HepG2 (cell line): ENCODE measurements around the gene KCTD5. TPM values are rescaled to one million over a fixed set of nuclear protein-coding genes. Genes with fewer than 3 reads are reported as not detected.

Experiments used
- ATF6 ChIP-seq: sonication (generic); formaldehyde crosslinking; conservative IDR thresholded peaks from 2 replicates; pipeline ENCODE4 v1.4.0; 2020; ENCODE audit warnings: missing genetic modification reagents
- CEBPB ChIP-seq: IDR thresholded peaks from 2 replicates; pipeline ENCODE4 v1.6.1; 2011; ENCODE audit warnings: low read depth, low read length, improper control_type of control experiment, borderline replicate concordance
- CENPBD1 ChIP-seq: sonication (generic); formaldehyde crosslinking; IDR thresholded peaks from 2 replicates; pipeline ENCODE4 v1.8.0; 2022; ENCODE audit warnings: missing genetic modification reagents, low read depth, mild to moderate bottlenecking, borderline replicate concordance
- FOXC1 ChIP-seq: sonication (generic); formaldehyde crosslinking; IDR thresholded peaks from 2 replicates; pipeline ENCODE4 v1.8.0; 2022; ENCODE audit warnings: mild to moderate bottlenecking, missing genetic modification reagents, borderline replicate concordance
- HNRNPL ChIP-seq: fragments of 200-400 bp; formaldehyde crosslinking; IDR thresholded peaks from 2 replicates; pipeline ENCODE4 v1.6.1; 2017; ENCODE audit warnings: mild to moderate bottlenecking, low read depth, low read length
- MXI1 ChIP-seq: IDR thresholded peaks from 3 replicates; pipeline ENCODE4 v1.6.1; 2012; ENCODE audit warnings: low read depth, low read length, inconsistent platforms, borderline replicate concordance
- NFE2L1 ChIP-seq: sonication (generic); formaldehyde crosslinking; IDR thresholded peaks from 2 replicates; pipeline ENCODE4 v1.4.0; 2020; ENCODE audit warnings: missing genetic modification reagents, mild to moderate bottlenecking, borderline replicate concordance
- UBTF ChIP-seq: sonication (generic); formaldehyde crosslinking; IDR thresholded peaks from 2 replicates; pipeline ENCODE4 v1.4.0; 2020; ENCODE audit warnings: mild to moderate bottlenecking, missing genetic modification reagents
- ZFP1 ChIP-seq: IDR thresholded peaks from 2 replicates; pipeline ENCODE4 v1.6.1; 2016
- ZFP37 ChIP-seq: sonication (generic); formaldehyde crosslinking; IDR thresholded peaks from 2 replicates; pipeline ENCODE4 v1.4.0; 2020; ENCODE audit warnings: missing genetic modification reagents, borderline replicate concordance
- ZNF17 ChIP-seq: sonication (generic); formaldehyde crosslinking; IDR thresholded peaks from 2 replicates; pipeline ENCODE4 v1.5.0; 2020; ENCODE audit warnings: mild to moderate bottlenecking, missing genetic modification reagents
- ZNF317 ChIP-seq: sonication (generic); formaldehyde crosslinking; IDR thresholded peaks from 2 replicates; pipeline ENCODE4 v1.5.0; 2020; ENCODE audit warnings: mild to moderate bottlenecking, missing genetic modification reagents
- ZNF326 ChIP-seq: sonication (generic); formaldehyde crosslinking; IDR thresholded peaks from 2 replicates; pipeline ENCODE4 v1.4.0; 2020; ENCODE audit warnings: missing genetic modification reagents, borderline replicate concordance
- ZNF329 ChIP-seq: sonication (generic); formaldehyde crosslinking; IDR thresholded peaks from 2 replicates; pipeline ENCODE4 v1.9.0; 2021; ENCODE audit warnings: low read depth, mild to moderate bottlenecking, missing genetic modification reagents
- ZNF563 ChIP-seq: sonication (generic); formaldehyde crosslinking; IDR thresholded peaks from 2 replicates; pipeline ENCODE4 v1.8.0; 2022; ENCODE audit warnings: mild to moderate bottlenecking, moderate library complexity, missing genetic modification reagents
- ZNF780A ChIP-seq: sonication (generic); formaldehyde crosslinking; IDR thresholded peaks from 2 replicates; pipeline ENCODE4 v1.8.0; 2022; ENCODE audit warnings: mild to moderate bottlenecking, missing genetic modification reagents, moderate library complexity
- polyA plus RNA-seq, 8 experiments: library from polyadenylated mRNA; depleted of rRNA in 3 of 8; stranded (reverse) in 7 of 8; unstranded in 1 of 8; fragments of >200 nt; fragmentation: Illumina TruSeq in 4 of 8; extraction: Trizol in 4 of 8; gene quantifications; 2 replicates each; pipeline versions ENCODE4 v1.2.1 to v1.2.3, GENCODE V29; 2011 to 2016; ENCODE audit warnings: low read depth in 4 of 8, missing spikeins in 1 of 8, mixed read lengths in 1 of 8; ENCODE audit not compliant: insufficient read depth in 1 of 8
- total RNA-seq, 5 experiments: library from RNA; depleted of rRNA; stranded (reverse); fragments of >200 nt; fragmentation: Illumina TruSeq; extraction: Trizol; gene quantifications; 2 replicates each; pipeline ENCODE4 v1.2.3, GENCODE V29; 2016; ENCODE audit warnings: low read depth in 1 of 5
- TF ChIP-seq, protein P1 (sequence below): sonication (generic); formaldehyde crosslinking; IDR thresholded peaks from 2 replicates; pipeline ENCODE4 v1.5.1; 2020; ENCODE audit warnings: missing genetic modification reagents, mild to moderate bottlenecking, borderline replicate concordance
- TF ChIP-seq, protein P2 (sequence below): sonication (generic); formaldehyde crosslinking; IDR thresholded peaks from 2 replicates; pipeline ENCODE4 v1.8.0; 2022; ENCODE audit warnings: missing genetic modification reagents, mild to moderate bottlenecking, borderline replicate concordance
- TF ChIP-seq, protein P3 (sequence below): sonication (generic); formaldehyde crosslinking; IDR thresholded peaks from 2 replicates; pipeline ENCODE4 v1.8.1; 2023; ENCODE audit warnings: mild to moderate bottlenecking, missing genetic modification reagents

The KCTD5 gene
- total and polyA plus RNA-seq, 2 of the 13 experiments (the other 11 are each of a cell fraction or from before 2014, with no cell fraction given) = 25.4 to 29.8 TPM

DNA sequence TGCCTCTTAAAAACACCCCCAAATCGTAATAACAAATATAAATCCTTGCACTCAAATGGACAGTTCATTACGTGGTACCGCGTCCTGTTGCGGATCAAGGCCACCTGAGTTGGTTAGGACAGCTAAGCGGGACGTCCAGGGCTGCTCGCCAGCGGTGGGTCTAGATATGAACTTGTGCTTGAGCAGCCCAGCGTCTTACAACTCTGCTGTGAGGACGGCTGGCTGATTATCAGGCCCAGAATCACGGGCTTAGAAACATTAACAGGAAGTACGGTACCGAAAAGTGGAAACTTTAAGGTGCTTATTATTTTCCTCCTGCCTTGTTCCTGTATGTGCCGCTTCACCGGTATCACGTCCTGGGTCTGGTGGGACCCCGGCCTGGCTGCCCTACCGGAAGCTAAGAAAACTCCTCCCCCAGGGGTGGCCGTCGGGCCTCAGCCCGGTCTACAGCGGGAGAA, 69.3 kb downstream of the KCTD5 start (continued):
- no peak; the same call in 1 of the 2 replicates for TF ChIP-seq ATF6 (CRISPR knock-in tag)
- TF ChIP-seq ZFP1 (CRISPR knock-in tag) = no peak
- TF ChIP-seq CENPBD1 = no peak
- TF ChIP-seq, protein P1, sequence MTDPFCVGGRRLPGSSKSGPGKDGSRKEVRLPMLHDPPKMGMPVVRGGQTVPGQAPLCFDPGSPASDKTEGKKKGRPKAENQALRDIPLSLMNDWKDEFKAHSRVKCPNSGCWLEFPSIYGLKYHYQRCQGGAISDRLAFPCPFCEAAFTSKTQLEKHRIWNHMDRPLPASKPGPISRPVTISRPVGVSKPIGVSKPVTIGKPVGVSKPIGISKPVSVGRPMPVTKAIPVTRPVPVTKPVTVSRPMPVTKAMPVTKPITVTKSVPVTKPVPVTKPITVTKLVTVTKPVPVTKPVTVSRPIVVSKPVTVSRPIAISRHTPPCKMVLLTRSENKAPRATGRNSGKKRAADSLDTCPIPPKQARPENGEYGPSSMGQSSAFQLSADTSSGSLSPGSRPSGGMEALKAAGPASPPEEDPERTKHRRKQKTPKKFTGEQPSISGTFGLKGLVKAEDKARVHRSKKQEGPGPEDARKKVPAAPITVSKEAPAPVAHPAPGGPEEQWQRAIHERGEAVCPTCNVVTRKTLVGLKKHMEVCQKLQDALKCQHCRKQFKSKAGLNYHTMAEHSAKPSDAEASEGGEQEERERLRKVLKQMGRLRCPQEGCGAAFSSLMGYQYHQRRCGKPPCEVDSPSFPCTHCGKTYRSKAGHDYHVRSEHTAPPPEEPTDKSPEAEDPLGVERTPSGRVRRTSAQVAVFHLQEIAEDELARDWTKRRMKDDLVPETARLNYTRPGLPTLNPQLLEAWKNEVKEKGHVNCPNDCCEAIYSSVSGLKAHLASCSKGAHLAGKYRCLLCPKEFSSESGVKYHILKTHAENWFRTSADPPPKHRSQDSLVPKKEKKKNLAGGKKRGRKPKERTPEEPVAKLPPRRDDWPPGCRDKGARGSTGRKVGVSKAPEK = 0 out of 2 replicates have a peak, but pooled peaks have one; percentile 40
- no peak for TF ChIP-seq HNRNPL
- TF ChIP-seq, protein P2, sequence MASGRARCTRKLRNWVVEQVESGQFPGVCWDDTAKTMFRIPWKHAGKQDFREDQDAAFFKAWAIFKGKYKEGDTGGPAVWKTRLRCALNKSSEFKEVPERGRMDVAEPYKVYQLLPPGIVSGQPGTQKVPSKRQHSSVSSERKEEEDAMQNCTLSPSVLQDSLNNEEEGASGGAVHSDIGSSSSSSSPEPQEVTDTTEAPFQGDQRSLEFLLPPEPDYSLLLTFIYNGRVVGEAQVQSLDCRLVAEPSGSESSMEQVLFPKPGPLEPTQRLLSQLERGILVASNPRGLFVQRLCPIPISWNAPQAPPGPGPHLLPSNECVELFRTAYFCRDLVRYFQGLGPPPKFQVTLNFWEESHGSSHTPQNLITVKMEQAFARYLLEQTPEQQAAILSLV (CRISPR knock-in tag) = no peak
- no peak for TF ChIP-seq ZNF326
- TF ChIP-seq FOXC1 (CRISPR knock-in tag) = no peak
- TF ChIP-seq, protein P3, sequence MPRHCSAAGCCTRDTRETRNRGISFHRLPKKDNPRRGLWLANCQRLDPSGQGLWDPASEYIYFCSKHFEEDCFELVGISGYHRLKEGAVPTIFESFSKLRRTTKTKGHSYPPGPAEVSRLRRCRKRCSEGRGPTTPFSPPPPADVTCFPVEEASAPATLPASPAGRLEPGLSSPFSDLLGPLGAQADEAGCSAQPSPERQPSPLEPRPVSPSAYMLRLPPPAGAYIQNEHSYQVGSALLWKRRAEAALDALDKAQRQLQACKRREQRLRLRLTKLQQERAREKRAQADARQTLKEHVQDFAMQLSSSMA (CRISPR knock-in tag) = no peak
- TF ChIP-seq MXI1 = peak; percentile 41; the same call in 1 of the 3 replicates
- TF ChIP-seq ZNF17 (CRISPR knock-in tag) = no peak
- TF ChIP-seq ZFP37 (CRISPR knock-in tag) = no peak
- no peak for TF ChIP-seq ZNF317 (CRISPR knock-in tag)
- TF ChIP-seq UBTF (CRISPR knock-in tag) = peak; percentile 87; the same call in 1 of the 2 replicates
- TF ChIP-seq CEBPB = no peak
- TF ChIP-seq ZNF329 (CRISPR knock-in tag) = no peak
- 0 out of 2 replicates have a peak, but pooled peaks have one; percentile 74 for TF ChIP-seq ZNF563 (CRISPR knock-in tag)
- no peak for TF ChIP-seq ZNF780A (CRISPR knock-in tag)
- TF ChIP-seq NFE2L1 (CRISPR knock-in tag) = 0 out of 2 replicates have a peak, but pooled peaks have one; percentile 12
